Astrocyte (in vitro differentiated cells and primary cell): ENCODE results near the gene KRT72.

Experiments used
- EZH2 ChIP-seq: IDR thresholded peaks from 2 replicates; pipeline ENCODE4 v1.6.1; 2012; ENCODE audit warnings: mild to moderate bottlenecking, low read length, inconsistent platforms; ENCODE audit not compliant: insufficient read depth
- TF ChIP-seq, protein P1 (sequence below): IDR thresholded peaks from 2 replicates; pipeline ENCODE4 v1.5.1; 2011; ENCODE audit warnings: low read depth, mild to moderate bottlenecking, inconsistent platforms, low read length, moderate library complexity; ENCODE audit not compliant: insufficient read depth

DNA sequence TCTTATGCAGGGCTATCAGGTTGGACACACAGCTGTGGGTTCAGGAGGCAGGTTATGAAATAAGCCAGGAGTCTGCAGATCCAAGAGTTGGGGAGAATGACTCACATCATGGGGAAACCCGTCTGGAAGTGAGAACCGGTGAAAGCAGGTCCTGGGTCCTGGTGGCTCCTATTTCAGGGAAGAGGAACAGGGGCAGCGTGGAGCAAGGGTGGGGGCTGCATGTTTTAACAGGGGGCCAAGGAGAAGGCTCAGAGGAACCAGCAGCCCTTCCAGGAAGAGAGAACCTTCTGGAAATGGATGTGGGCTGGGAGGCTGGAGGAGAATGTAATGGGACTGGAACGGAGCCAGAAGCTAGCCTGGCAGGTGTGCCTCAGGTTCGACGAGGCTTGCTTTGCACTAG, 19.8 kb downstream of the KRT72 start:
- TF ChIP-seq EZH2, result no peak
- TF ChIP-seq, protein P1, sequence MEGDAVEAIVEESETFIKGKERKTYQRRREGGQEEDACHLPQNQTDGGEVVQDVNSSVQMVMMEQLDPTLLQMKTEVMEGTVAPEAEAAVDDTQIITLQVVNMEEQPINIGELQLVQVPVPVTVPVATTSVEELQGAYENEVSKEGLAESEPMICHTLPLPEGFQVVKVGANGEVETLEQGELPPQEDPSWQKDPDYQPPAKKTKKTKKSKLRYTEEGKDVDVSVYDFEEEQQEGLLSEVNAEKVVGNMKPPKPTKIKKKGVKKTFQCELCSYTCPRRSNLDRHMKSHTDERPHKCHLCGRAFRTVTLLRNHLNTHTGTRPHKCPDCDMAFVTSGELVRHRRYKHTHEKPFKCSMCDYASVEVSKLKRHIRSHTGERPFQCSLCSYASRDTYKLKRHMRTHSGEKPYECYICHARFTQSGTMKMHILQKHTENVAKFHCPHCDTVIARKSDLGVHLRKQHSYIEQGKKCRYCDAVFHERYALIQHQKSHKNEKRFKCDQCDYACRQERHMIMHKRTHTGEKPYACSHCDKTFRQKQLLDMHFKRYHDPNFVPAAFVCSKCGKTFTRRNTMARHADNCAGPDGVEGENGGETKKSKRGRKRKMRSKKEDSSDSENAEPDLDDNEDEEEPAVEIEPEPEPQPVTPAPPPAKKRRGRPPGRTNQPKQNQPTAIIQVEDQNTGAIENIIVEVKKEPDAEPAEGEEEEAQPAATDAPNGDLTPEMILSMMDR, result no peak
